A673 (cell line): ENCODE measurements around the gene TSPAN3. TPM values are rescaled to one million over a fixed set of nuclear protein-coding genes. Genes with fewer than 3 reads are reported as not detected.

Experiments
- BruUV-seq: library from RNA; stranded (reverse); fragments of 400-500 nt; replicated peaks from 2 replicates; lab custom pipeline; 2021; lab: Mats Ljungman, UMichigan
- CTCF ChIA-PET: fragments of 300-600 bp; sonication (Branson Sonifier 250); formaldehyde crosslinking; loops from one replicate; lab custom pipeline; 2022; ENCODE audit warnings: antibody characterized with exemption; lab: Charles Lee
- POLR2A ChIA-PET: fragments of 300-600 bp; sonication (Branson Sonifier 250); formaldehyde crosslinking; loops from one replicate; lab custom pipeline; 2022; ENCODE audit warnings: antibody characterized with exemption; ENCODE audit not compliant: low non-redundant PET; lab: Charles Lee
- DNase-seq: peaks from one replicate; pipeline ENCODE4 v3.0.0-alpha.2; 2015; ENCODE audit warnings: low spot score
- H3K27ac ChIP-seq: fragments of 200-600 bp; sonication (generic); 2 replicates; pipeline ENCODE4 v1.5.1; 2016; ENCODE audit warnings: mixed run types, low read depth, mild to moderate bottlenecking, mixed read lengths, antibody characterized with exemption, low read length; ENCODE audit not compliant: poor library complexity, severe bottlenecking
- H3K27me3 ChIP-seq: fragments of 200-600 bp; sonication (generic); replicated peaks from 2 replicates; pipeline ENCODE4 v1.6.1; 2017; ENCODE audit warnings: mixed run types, low read depth, mild to moderate bottlenecking, mixed read lengths, antibody characterized with exemption, low read length; ENCODE audit not compliant: insufficient read depth, poor library complexity
- H3K36me3 ChIP-seq: fragments of 200-600 bp; sonication (generic); 2 replicates; pipeline ENCODE4 v1.6.1; 2016; ENCODE audit warnings: mixed run types, mild to moderate bottlenecking, mixed read lengths, antibody characterized with exemption, low read length; ENCODE audit not compliant: insufficient read depth, poor library complexity, severe bottlenecking
- H3K4me1 ChIP-seq: fragments of 200-600 bp; sonication (generic); 2 replicates; pipeline ENCODE4 v1.6.1; 2017; ENCODE audit warnings: mixed run types, mild to moderate bottlenecking, mixed read lengths, antibody characterized with exemption, low read length; ENCODE audit not compliant: insufficient read depth, poor library complexity, severe bottlenecking
- H3K4me3 ChIP-seq: fragments of 200-600 bp; sonication (generic); 2 replicates; pipeline ENCODE4 v1.5.1; 2016; ENCODE audit warnings: low read depth, mixed run types, mild to moderate bottlenecking, mixed read lengths, low read length; ENCODE audit not compliant: poor library complexity, severe bottlenecking
- H3K9me3 ChIP-seq: fragments of 200-600 bp; sonication (generic); 2 replicates; pipeline ENCODE4 v1.6.1; 2016; ENCODE audit warnings: mixed run types, low read depth, mild to moderate bottlenecking, mixed read lengths, antibody characterized with exemption, low read length; ENCODE audit not compliant: poor library complexity, severe bottlenecking
- EZH2 ChIP-seq: fragments of 200-600 bp; sonication (generic); IDR thresholded peaks from 2 replicates; pipeline ENCODE4 v1.6.1; 2017; ENCODE audit warnings: borderline replicate concordance, low read depth, mild to moderate bottlenecking, mixed read lengths, antibody characterized with exemption, low read length; ENCODE audit not compliant: poor library complexity, severe bottlenecking
- intact Hi-C: fragments of 100-400 bp; cut with micrococcal nuclease; formaldehyde crosslinking; loops from one replicate; pipeline ENCODE4 v1.10.0; 2022; ENCODE audit not compliant: unreplicated experiment
- total RNA-seq: library from RNA; stranded (reverse); gene quantifications from 2 replicates; pipeline ENCODE4 v1.2.3, GENCODE V29; 2021
- TF ChIP-seq, protein P1 (sequence below): fragments of 300-800, 200-600 bp; sonication (generic); conservative IDR thresholded peaks from 2 replicates; pipeline ENCODE4 v1.5.1; 2017; ENCODE audit warnings: low read depth, mild to moderate bottlenecking, antibody characterized with exemption, low read length, moderate library complexity, mixed read lengths

TSPAN3 gene
- total RNA-seq, 1 experiment from 2014 or later, result 224 TPM

GRCh38 chr15:77118882-77119321 lies 48.0 kb upstream of the TSPAN3 start:
- H3K36me3 ChIP-seq, result no peaks in the 10 kb centered on the region
- no peak overlapping the region for H3K4me3 ChIP-seq
- no peak overlapping the region for H3K27ac ChIP-seq
- BruUV-seq, result no TSS peak
- ChIA-PET CTCF (interaction anchor here (0.8 to 4.3 kb wide), 8 partner anchors 68 to 756 kb away, joined by 3 to 40 read pairs (median 4); partner anchors contain the start of gene LINGO1), POLR2A (no interaction called here)
- no peaks in the 10 kb centered on the region for H3K9me3 ChIP-seq
- H3K4me1 ChIP-seq, result no peaks in the 10 kb centered on the region
- H3K27me3 ChIP-seq, result no peaks in the 10 kb centered on the region
- peak; percentile 82 for DNase-seq
- no peak for TF ChIP-seq EZH2
- TF ChIP-seq, protein P1, sequence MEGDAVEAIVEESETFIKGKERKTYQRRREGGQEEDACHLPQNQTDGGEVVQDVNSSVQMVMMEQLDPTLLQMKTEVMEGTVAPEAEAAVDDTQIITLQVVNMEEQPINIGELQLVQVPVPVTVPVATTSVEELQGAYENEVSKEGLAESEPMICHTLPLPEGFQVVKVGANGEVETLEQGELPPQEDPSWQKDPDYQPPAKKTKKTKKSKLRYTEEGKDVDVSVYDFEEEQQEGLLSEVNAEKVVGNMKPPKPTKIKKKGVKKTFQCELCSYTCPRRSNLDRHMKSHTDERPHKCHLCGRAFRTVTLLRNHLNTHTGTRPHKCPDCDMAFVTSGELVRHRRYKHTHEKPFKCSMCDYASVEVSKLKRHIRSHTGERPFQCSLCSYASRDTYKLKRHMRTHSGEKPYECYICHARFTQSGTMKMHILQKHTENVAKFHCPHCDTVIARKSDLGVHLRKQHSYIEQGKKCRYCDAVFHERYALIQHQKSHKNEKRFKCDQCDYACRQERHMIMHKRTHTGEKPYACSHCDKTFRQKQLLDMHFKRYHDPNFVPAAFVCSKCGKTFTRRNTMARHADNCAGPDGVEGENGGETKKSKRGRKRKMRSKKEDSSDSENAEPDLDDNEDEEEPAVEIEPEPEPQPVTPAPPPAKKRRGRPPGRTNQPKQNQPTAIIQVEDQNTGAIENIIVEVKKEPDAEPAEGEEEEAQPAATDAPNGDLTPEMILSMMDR, result peak; percentile 93
- intact Hi-C loops, result loop anchor here (2.0 to 10.0 kb wide), 5 partner anchors 378 to 756 kb away; partner anchors contain the start of gene LINGO1

DNA sequence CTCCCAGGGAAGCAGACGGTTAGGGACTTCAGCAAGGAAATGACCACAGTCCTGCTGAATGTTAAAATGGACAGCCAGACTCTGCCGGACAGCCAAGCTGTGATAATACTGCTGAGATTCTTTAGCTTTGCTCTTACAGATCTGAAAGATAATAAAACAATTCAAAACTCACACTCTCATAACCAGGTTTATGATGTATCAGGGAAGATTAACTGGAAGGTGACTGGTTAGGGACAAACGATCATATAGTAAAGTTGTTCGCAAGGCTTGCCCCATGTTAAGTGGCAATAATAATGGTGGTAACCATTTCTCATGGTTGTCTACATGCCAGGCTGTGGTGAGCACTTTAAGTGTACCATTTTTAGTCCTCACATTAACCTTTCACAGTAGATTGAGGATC lies 44.3 kb upstream of the TSPAN3 start:
- no TSS peak for BruUV-seq
- Histone ChIP-seq H3K27ac (no peak overlapping the region), H3K4me3 (no peak overlapping the region), H3K9me3 (no peaks in the 10 kb centered on the region), H3K27me3 (no peaks in the 10 kb centered on the region), H3K36me3 (no peaks in the 10 kb centered on the region), H3K4me1 (no peaks in the 10 kb centered on the region)
- DNase-seq, result no peak
- ChIA-PET CTCF (interaction anchor here (0.7 kb wide), 1 partner anchor 425 kb away, joined by 3 read pairs; no protein-coding TSS in a partner anchor), POLR2A (no interaction called here)
- TF ChIP-seq, protein P1, result no peak
- TF ChIP-seq EZH2, result no peak
- intact Hi-C loops, result loop anchor here (5.0 to 10.0 kb wide), 3 partner anchors 517 to 760 kb away; partner anchors contain the start of gene LINGO1

DNA sequence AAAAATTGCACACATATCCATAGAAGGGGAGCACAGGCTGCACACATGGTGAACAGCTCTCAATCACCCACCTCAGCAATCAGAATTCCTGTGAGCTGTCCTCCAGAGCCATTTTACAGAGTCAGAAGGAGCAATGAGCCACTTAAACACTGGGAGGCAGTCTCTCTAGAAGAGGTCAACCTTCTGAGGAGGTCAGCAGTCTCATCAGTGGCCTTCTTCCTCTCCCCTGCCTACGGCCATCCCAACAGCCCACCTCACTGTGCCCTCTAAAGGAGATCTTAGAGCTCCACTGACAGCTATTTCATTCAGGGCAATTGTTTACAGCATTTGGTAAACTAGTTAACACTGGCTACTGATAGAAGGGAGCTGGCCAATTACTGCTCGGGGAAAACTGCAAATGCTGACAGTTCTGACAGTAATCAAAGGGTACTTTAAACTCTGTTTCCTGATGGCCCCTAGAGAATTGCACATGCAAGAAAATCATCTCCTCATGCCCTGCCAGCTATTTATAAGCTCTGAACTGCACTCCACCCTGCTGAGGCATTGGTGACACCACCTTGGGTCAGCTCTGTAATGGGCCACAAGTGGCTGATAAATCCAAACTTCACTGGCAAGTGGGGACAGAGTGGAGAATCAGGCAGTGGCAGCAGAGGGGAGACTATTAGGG lies 42.1 kb upstream of the TSPAN3 start:
- Histone ChIP-seq H3K4me1 (peaks cover 7% of the 10 kb centered on the region), H3K27me3 (no peaks in the 10 kb centered on the region), H3K36me3 (no peaks in the 10 kb centered on the region), H3K4me3 (no peak overlapping the region), H3K9me3 (no peaks in the 10 kb centered on the region), H3K27ac (no peak overlapping the region)
- DNase-seq, result no peak
- POLR2A ChIA-PET, result no interaction called here
- CTCF ChIA-PET, result no interaction called here
- no TSS peak for BruUV-seq
- intact Hi-C loops, result loop anchor here (10.0 kb wide), 1 partner anchor 762 kb away; no protein-coding TSS in a partner anchor
- no peak for TF ChIP-seq EZH2
- TF ChIP-seq, protein P1, result peak; percentile 26; the same call in 1 of the 2 replicates
